SK-N-SH (cell line): ENCODE results near the gene DMKN. TPM values are rescaled to one million over a fixed set of nuclear protein-coding genes. Genes with fewer than 3 reads are reported as not detected.

Source experiments
- CTCF ChIA-PET: fragments of 300-600, 350-600 bp; formaldehyde crosslinking; extraction: SDS; loops from one replicate; lab custom pipeline; 2021; lab: Yijun Ruan, JAX
- POLR2A ChIA-PET: fragments of 350-600 bp; sonication (Branson Sonifier 250); formaldehyde crosslinking; extraction: SDS; loops from one replicate; lab custom pipeline; 2020; ENCODE audit warnings: antibody characterized with exemption, inconsistent platforms; lab: Yijun Ruan, JAX
- DNase-seq: peaks from one replicate; pipeline ENCODE4 v3.0.0; 2012
- H2AFZ ChIP-seq: fragments of 200-600 bp; sonication (generic); 2 replicates; pipeline ENCODE4 v1.8.1; 2016; ENCODE audit warnings: antibody characterized with exemption, mild to moderate bottlenecking, low read depth
- H3F3A ChIP-seq: fragments of 200-600 bp; sonication (generic); replicated peaks from 2 replicates; pipeline ENCODE3; 2016; ENCODE audit warnings: antibody characterized with exemption, mild to moderate bottlenecking; ENCODE audit not compliant: insufficient read depth
- H3K27ac ChIP-seq, 2 experiments: fragments of 200-500 bp in 1 of 2; fragments of 200-600 bp in 1 of 2; sonication (Bioruptor generic) in 1 of 2; sonication (generic), shearing (Covaris generic) in 1 of 2; 2 replicates each; pipeline versions ENCODE4 v1.5.1 to v1.6.1; 2014 to 2016; ENCODE audit warnings: low read depth in 2 of 2, inconsistent platforms in 1 of 2, low read length in 1 of 2, mild to moderate bottlenecking in 1 of 2, mixed read lengths in 1 of 2
- H3K27me3 ChIP-seq: fragments of 200-600 bp; sonication (generic), shearing (Covaris generic); 2 replicates; pipeline ENCODE4 v1.6.1; 2016; ENCODE audit warnings: mixed run types; ENCODE audit not compliant: insufficient read depth
- H3K36me3 ChIP-seq, 2 experiments: fragments of 200-500 bp in 1 of 2; fragments of 200-600 bp in 1 of 2; sonication (Bioruptor generic) in 1 of 2; sonication (generic) in 1 of 2; replicated peaks in 1 of 2; 2 replicates each; pipeline versions ENCODE3 to v1.5.1; 2014 to 2016; ENCODE audit warnings: low read length in 1 of 2, mild to moderate bottlenecking in 1 of 2; ENCODE audit not compliant: insufficient read depth in 2 of 2, control insufficient read depth in 1 of 2
- H3K4me1 ChIP-seq, 2 experiments: fragments of 200-500 bp in 1 of 2; fragments of 200-600 bp in 1 of 2; sonication (Bioruptor generic) in 1 of 2; sonication (generic), shearing (Covaris generic) in 1 of 2; 2 replicates each; pipeline versions ENCODE4 v1.5.1 to v1.6.1; 2014 to 2016; ENCODE audit warnings: low read depth in 1 of 2, low read length in 1 of 2, mixed run types in 1 of 2; ENCODE audit not compliant: insufficient read depth in 2 of 2, control insufficient read depth in 1 of 2
- H3K4me2 ChIP-seq: fragments of 200-600 bp; sonication (generic), shearing (Covaris generic); 2 replicates; pipeline ENCODE4 v1.6.1; 2017; ENCODE audit warnings: mixed run types
- H3K4me3 ChIP-seq, 2 experiments: fragments of 200-500 bp in 1 of 2; fragments of 200-600 bp in 1 of 2; sonication (Bioruptor generic) in 1 of 2; sonication (generic), shearing (Covaris generic) in 1 of 2; 2 replicates each; pipeline versions ENCODE4 v1.5.1 to v1.8.1; 2014 to 2016; ENCODE audit warnings: low read depth in 2 of 2, inconsistent platforms in 1 of 2, low read length in 1 of 2, mild to moderate bottlenecking in 1 of 2, mixed read lengths in 1 of 2, moderate library complexity in 1 of 2
- H3K79me2 ChIP-seq: fragments of 200-600 bp; sonication (generic); 2 replicates; pipeline ENCODE4 v1.8.1; 2017; ENCODE audit warnings: mild to moderate bottlenecking; ENCODE audit not compliant: insufficient read depth
- H3K9ac ChIP-seq: fragments of 200-600 bp; sonication (generic); 2 replicates; pipeline ENCODE4 v1.6.1; 2017; ENCODE audit warnings: mixed run types
- H3K9me2 ChIP-seq: fragments of 200-600 bp; sonication (generic); 2 replicates; pipeline ENCODE4 v1.6.1; 2017; ENCODE audit warnings: mixed run types
- H3K9me3 ChIP-seq: fragments of 200-600 bp; sonication (generic); 2 replicates; pipeline ENCODE4 v1.6.1; 2017; ENCODE audit warnings: mixed run types, mild to moderate bottlenecking, moderate library complexity
- H4K20me1 ChIP-seq: fragments of 200-600 bp; sonication (generic); 2 replicates; pipeline ENCODE4 v1.6.1; 2017; ENCODE audit warnings: mild to moderate bottlenecking, mixed run types; ENCODE audit not compliant: insufficient read depth
- ELF1 ChIP-seq: IDR thresholded peaks from 2 replicates; pipeline ENCODE4 v1.4.0; 2012
- FOSL2 ChIP-seq: IDR thresholded peaks from 2 replicates; pipeline ENCODE4 v1.4.0; 2012; ENCODE audit warnings: low read depth, mild to moderate bottlenecking, moderate library complexity, borderline replicate concordance
- FOXM1 ChIP-seq: IDR thresholded peaks from 2 replicates; pipeline ENCODE4 v1.4.0; 2012; ENCODE audit warnings: low read depth, mild to moderate bottlenecking
- GABPA ChIP-seq: IDR thresholded peaks from 2 replicates; pipeline ENCODE4 v1.4.0; 2012; ENCODE audit warnings: low read depth, mild to moderate bottlenecking
- GATA2 ChIP-seq: sonication (generic); formaldehyde crosslinking; IDR thresholded peaks from 2 replicates; pipeline ENCODE4 v1.5.0; 2020; ENCODE audit warnings: mild to moderate bottlenecking, missing genetic modification reagents
- JUND ChIP-seq: IDR thresholded peaks from 2 replicates; pipeline ENCODE4 v1.4.0; 2012
- MAX ChIP-seq: IDR thresholded peaks from 2 replicates; pipeline ENCODE4 v1.4.0; 2012; ENCODE audit warnings: low read depth
- NFIC ChIP-seq: IDR thresholded peaks from 2 replicates; pipeline ENCODE4 v1.4.0; 2012; ENCODE audit warnings: borderline replicate concordance
- NRF1 ChIP-seq: IDR thresholded peaks from 2 replicates; pipeline ENCODE4 v1.6.1; 2012; ENCODE audit warnings: low read depth, mild to moderate bottlenecking, low read length
- PBX3 ChIP-seq: IDR thresholded peaks from 2 replicates; pipeline ENCODE4; 2012
- POLR2AphosphoS5 ChIP-seq: IDR thresholded peaks from 2 replicates; pipeline ENCODE4 v1.6.1; 2012; ENCODE audit warnings: low read depth, low read length
- SIN3A ChIP-seq: IDR thresholded peaks from 2 replicates; pipeline ENCODE4 v1.6.1; 2012; ENCODE audit warnings: low read depth, mild to moderate bottlenecking, low read length, moderate library complexity, borderline replicate concordance
- TCF12 ChIP-seq: IDR thresholded peaks from 2 replicates; pipeline ENCODE4 v1.4.0; 2012
- YY1 ChIP-seq: IDR thresholded peaks from 2 replicates; pipeline ENCODE4 v1.4.0; 2012; ENCODE audit warnings: low read depth, mild to moderate bottlenecking
- WGBS: methylation state at CpG from one replicate; pipeline ENCODE4 v1.1.6; 2017; ENCODE audit warnings: low lambda C conversion rate; 5-methylcytosine and 5-hydroxymethylcytosine counted together
- polyA plus RNA-seq, 3 experiments: library from polyadenylated mRNA; depleted of rRNA; stranded (reverse); fragments of >200 nt; gene quantifications; 2 replicates each; pipeline ENCODE4 v1.2.3, GENCODE V29; 2012
- TF ChIP-seq, protein P1 (sequence below): fragments of 150-350 bp; IDR thresholded peaks from 2 replicates; pipeline ENCODE4 v1.6.1; 2016; ENCODE audit warnings: mild to moderate bottlenecking, low read depth, low read length
- TF ChIP-seq, protein P2 (sequence below): fragments of 150-350 bp; IDR thresholded peaks from 2 replicates; pipeline ENCODE4 v1.6.1; 2017; ENCODE audit warnings: antibody characterized with exemption, low read length, low read depth, borderline replicate concordance
- TF ChIP-seq, protein P3 (sequence below): IDR thresholded peaks from 2 replicates; pipeline ENCODE4 v1.4.0; 2012; ENCODE audit warnings: low read depth, borderline replicate concordance

Gene DMKN
- polyA plus RNA-seq, 1 of the 3 experiments (the other 2 are of a cell fraction), result not detected

- WGBS, result 27% methylated on average over 7 of the region's 7 CpGs
Measured at GRCh38 chr19:35470128-35470527, 43.3 kb downstream of the DMKN start.

More at GRCh38 chr19:35470128-35470527, 43.3 kb downstream of the DMKN start:
- no peak overlapping the region for H2AFZ ChIP-seq
- H3K9me2 ChIP-seq, result no peaks in the 10 kb centered on the region
- H3K4me1 ChIP-seq, result no peaks in the 10 kb centered on the region
- ChIA-PET POLR2A (no interaction called here), CTCF (interaction anchor here (1.0 to 4.4 kb wide), 6 partner anchors 25 to 117 kb away, joined by 3 to 47 read pairs (median 7); partner anchors contain the start of gene FFAR3)
- H3K36me3 ChIP-seq, result no peaks in the 10 kb centered on the region
- no peak overlapping the region for H3K9ac ChIP-seq
- peaks cover 75% of the 10 kb centered on the region for H3K27me3 ChIP-seq
- H3K9me3 ChIP-seq, result no peaks in the 10 kb centered on the region
- H3K4me2 ChIP-seq, result no peak overlapping the region
- H4K20me1 ChIP-seq, result no peaks in the 10 kb centered on the region
- H3K27ac ChIP-seq, result no peak overlapping the region
- no peak for DNase-seq
- no peak for TF ChIP-seq GABPA
- TF ChIP-seq, protein P1, sequence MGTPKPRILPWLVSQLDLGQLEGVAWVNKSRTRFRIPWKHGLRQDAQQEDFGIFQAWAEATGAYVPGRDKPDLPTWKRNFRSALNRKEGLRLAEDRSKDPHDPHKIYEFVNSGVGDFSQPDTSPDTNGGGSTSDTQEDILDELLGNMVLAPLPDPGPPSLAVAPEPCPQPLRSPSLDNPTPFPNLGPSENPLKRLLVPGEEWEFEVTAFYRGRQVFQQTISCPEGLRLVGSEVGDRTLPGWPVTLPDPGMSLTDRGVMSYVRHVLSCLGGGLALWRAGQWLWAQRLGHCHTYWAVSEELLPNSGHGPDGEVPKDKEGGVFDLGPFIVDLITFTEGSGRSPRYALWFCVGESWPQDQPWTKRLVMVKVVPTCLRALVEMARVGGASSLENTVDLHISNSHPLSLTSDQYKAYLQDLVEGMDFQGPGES, result no peak
- no peak for TF ChIP-seq NRF1
- TF ChIP-seq NFIC, result no peak
- no peak for TF ChIP-seq FOXM1
- TF ChIP-seq, protein P2, sequence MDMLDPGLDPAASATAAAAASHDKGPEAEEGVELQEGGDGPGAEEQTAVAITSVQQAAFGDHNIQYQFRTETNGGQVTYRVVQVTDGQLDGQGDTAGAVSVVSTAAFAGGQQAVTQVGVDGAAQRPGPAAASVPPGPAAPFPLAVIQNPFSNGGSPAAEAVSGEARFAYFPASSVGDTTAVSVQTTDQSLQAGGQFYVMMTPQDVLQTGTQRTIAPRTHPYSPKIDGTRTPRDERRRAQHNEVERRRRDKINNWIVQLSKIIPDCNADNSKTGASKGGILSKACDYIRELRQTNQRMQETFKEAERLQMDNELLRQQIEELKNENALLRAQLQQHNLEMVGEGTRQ, result no peak
- TF ChIP-seq MAX, result no peak
- no peak for TF ChIP-seq YY1
- TF ChIP-seq PBX3, result no peak
- no peak for TF ChIP-seq GATA2
- TF ChIP-seq, protein P3, sequence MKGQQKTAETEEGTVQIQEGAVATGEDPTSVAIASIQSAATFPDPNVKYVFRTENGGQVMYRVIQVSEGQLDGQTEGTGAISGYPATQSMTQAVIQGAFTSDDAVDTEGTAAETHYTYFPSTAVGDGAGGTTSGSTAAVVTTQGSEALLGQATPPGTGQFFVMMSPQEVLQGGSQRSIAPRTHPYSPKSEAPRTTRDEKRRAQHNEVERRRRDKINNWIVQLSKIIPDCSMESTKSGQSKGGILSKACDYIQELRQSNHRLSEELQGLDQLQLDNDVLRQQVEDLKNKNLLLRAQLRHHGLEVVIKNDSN, result no peak
- TF ChIP-seq POLR2AphosphoS5, result no peak
- TF ChIP-seq TCF12, result no peak
- no peak for TF ChIP-seq SIN3A
- TF ChIP-seq JUND, result no peak
- no peak for TF ChIP-seq FOSL2
- no peak for TF ChIP-seq ELF1
- H3K79me2 ChIP-seq, result no peaks in the 10 kb centered on the region
- no peaks in the 10 kb centered on the region for H3F3A ChIP-seq
- H3K4me3 ChIP-seq, result no peak overlapping the region
